Ectodermal cell (in vitro differentiated cells): ENCODE results near the gene G3BP2.
A peak's percentile ranks its signal among the peaks of the same experiment; 100 is the strongest.

Experiments
- H3K27ac ChIP-seq: 2 replicates; pipeline ENCODE4 v1.7.0; 2013; ENCODE audit warnings: mild to moderate bottlenecking, low read depth, low read length; ENCODE audit not compliant: insufficient read depth, poor library complexity, severe bottlenecking
- H3K27me3 ChIP-seq: 2 replicates; pipeline ENCODE4 v1.7.0; 2013; ENCODE audit warnings: mild to moderate bottlenecking, low read length; ENCODE audit not compliant: insufficient read depth, control insufficient read depth, poor library complexity, severe bottlenecking
- H3K36me3 ChIP-seq: one replicate; pipeline ENCODE4 v1.7.0; 2013; ENCODE audit warnings: low read length; ENCODE audit not compliant: control insufficient read depth, insufficient read depth
- H3K4me1 ChIP-seq: one replicate; pipeline ENCODE4 v1.7.0; 2013; ENCODE audit warnings: low read length; ENCODE audit not compliant: control insufficient read depth, insufficient read depth
- H3K4me3 ChIP-seq: 2 replicates; pipeline ENCODE4 v1.7.0; 2013; ENCODE audit warnings: low read depth, low read length, control low read depth; ENCODE audit not compliant: insufficient read depth
- H3K9me3 ChIP-seq: 2 replicates; pipeline ENCODE4 v1.7.0; 2013; ENCODE audit warnings: mild to moderate bottlenecking, low read length, moderate library complexity; ENCODE audit not compliant: control insufficient read depth
- WGBS, 2 experiments: methylation state at CpG; one replicate each; pipeline ENCODE4 v1.1.7; 2013; ENCODE audit warnings: missing lambda C conversion rate in 2 of 2; 5-methylcytosine and 5-hydroxymethylcytosine counted together

Gene G3BP2

GRCh38 chr4:75644095-75644494 lies 29.1 kb downstream of the G3BP2 start:
- H3K36me3 ChIP-seq, result peaks cover 23% of the 10 kb centered on the region

DNA sequence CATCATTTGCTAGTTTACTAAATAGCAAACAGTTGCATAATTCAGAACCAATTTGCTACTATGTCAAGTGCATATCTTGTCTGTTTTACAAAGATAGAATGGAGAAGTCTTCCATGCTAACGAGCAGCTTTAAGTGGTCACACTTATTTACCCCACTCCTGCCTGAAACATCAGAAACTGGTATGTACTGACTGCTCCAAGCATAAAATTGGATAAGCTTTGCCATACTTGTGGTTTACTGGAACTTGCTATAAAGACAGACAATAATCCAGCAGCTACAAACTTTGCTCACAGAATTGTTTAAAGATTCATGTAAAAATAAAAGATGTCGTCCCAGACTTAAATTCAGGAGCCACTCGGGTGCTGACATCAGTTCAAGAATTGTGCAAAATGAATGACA lies 29.6 kb downstream of the G3BP2 start:
- Histone ChIP-seq H3K27me3 (no peaks in the 10 kb centered on the region), H3K27ac (no peak overlapping the region), H3K36me3 (peaks cover 23% of the 10 kb centered on the region), H3K4me3 (no peak overlapping the region), H3K9me3 (no peaks in the 10 kb centered on the region), H3K4me1 (no peaks in the 10 kb centered on the region)
- 86 to 92% methylated on average over 3 of the region's 3 CpGs for WGBS, 2 experiments

More at GRCh38 chr4:75644095-75644494, 29.1 kb downstream of the G3BP2 start:
- Histone ChIP-seq H3K4me1 (no peaks in the 10 kb centered on the region), H3K27me3 (no peaks in the 10 kb centered on the region), H3K27ac (no peak overlapping the region), H3K9me3 (no peaks in the 10 kb centered on the region), H3K4me3 (no peak overlapping the region)
- WGBS, 2 experiments, result 95 to 98% methylated on average over 4 of the region's 4 CpGs

GRCh38 chr4:75639124-75639695 lies 34.0 kb downstream of the G3BP2 start:
- 89 to 95% methylated on average over 7 of the region's 7 CpGs for WGBS, 2 experiments
- no peaks in the 10 kb centered on the region for H3K9me3 ChIP-seq
- no peaks in the 10 kb centered on the region for H3K27me3 ChIP-seq
- no peak overlapping the region for H3K27ac ChIP-seq
- H3K36me3 ChIP-seq, result no peaks in the 10 kb centered on the region
- H3K4me1 ChIP-seq, result no peaks in the 10 kb centered on the region
- H3K4me3 ChIP-seq, result no peak overlapping the region

DNA sequence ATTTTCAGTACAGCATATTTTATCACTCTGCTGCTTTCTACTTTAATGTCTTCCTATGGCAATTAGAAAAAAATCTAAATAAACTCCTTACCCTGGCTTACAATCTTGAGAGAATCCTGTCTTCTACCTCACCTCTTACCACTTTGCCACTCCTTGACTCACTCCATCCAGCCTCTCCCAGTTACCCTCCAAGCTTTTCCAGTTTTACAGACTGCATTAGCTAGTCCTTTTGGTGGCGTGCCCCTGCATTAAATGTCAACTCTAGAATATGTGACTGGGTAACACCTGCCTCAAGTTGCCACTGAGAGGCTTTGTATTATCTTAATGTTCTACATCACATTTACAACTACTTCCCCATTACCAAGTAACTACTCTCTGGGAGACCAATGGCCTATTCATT lies 35.4 kb downstream of the G3BP2 start:
- 87 to 93% methylated on average over 1 of the region's 1 CpG for WGBS, 2 experiments
- Histone ChIP-seq H3K9me3 (no peaks in the 10 kb centered on the region), H3K27me3 (no peaks in the 10 kb centered on the region), H3K27ac (no peak overlapping the region), H3K36me3 (no peaks in the 10 kb centered on the region), H3K4me3 (no peak overlapping the region), H3K4me1 (no peaks in the 10 kb centered on the region)

GRCh38 chr4:75637176-75637575 lies 36.0 kb downstream of the G3BP2 start:
- no peaks in the 10 kb centered on the region for H3K36me3 ChIP-seq
- H3K9me3 ChIP-seq, result no peaks in the 10 kb centered on the region
- no peaks in the 10 kb centered on the region for H3K4me1 ChIP-seq
- H3K27ac ChIP-seq, result no peak overlapping the region
- H3K4me3 ChIP-seq, result no peak overlapping the region
- no peaks in the 10 kb centered on the region for H3K27me3 ChIP-seq
- 81 to 94% methylated on average over 1 of the region's 1 CpG for WGBS, 2 experiments

DNA sequence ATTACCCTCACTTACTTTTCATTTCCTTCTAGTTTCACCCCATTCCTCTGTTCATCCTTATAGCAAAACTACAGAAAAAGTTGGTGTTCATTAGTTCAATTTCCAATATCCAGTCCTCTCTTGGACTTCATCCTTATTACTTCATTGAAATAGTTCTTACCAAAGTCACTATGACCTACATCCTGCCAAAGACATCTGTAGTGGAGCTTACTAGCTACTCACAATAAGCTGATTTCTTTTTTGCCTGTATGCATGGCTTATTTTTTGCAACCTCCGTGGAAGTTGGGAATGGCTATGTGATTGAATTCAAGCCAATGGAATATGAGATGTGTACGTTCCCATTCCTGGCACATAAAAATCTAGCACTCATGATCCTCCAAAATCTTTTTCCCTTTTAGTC lies 38.3 kb downstream of the G3BP2 start:
- Histone ChIP-seq H3K9me3 (no peaks in the 10 kb centered on the region), H3K27ac (no peak overlapping the region), H3K4me1 (no peaks in the 10 kb centered on the region), H3K36me3 (no peaks in the 10 kb centered on the region), H3K27me3 (peaks cover 5% of the 10 kb centered on the region), H3K4me3 (no peak overlapping the region)
- 94 to 96% methylated on average over 2 of the region's 2 CpGs for WGBS, 2 experiments

DNA sequence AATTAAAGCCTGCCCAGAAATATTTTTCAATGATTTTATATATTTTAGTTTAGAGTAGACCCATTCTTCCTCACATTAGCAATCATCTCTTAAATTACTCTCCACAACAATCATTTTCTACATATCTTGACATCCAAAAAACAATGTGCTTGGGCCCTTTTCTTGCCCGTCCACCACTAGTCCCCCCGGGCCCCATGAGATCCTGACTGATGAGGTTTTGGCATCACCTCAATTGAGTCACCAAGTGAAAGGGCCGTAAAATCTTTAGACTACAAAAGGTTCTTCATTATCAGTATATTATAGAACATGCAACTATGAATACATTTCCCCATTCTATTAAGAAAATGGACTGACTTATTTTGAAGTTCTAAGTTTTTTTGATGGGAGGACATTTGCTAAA lies 38.9 kb downstream of the G3BP2 start:
- Histone ChIP-seq H3K9me3 (no peaks in the 10 kb centered on the region), H3K4me1 (no peaks in the 10 kb centered on the region)
- WGBS, 2 experiments, result 88 to 91% methylated on average over 3 of the region's 3 CpGs

GRCh38 chr4:75633846-75634245 lies 39.4 kb downstream of the G3BP2 start:
- Histone ChIP-seq H3K4me1 (no peaks in the 10 kb centered on the region), H3K27ac (no peak overlapping the region), H3K9me3 (no peaks in the 10 kb centered on the region), H3K27me3 (peaks cover 11% of the 10 kb centered on the region), H3K36me3 (no peaks in the 10 kb centered on the region), H3K4me3 (no peak overlapping the region)
- 89 to 93% methylated on average over 1 to 2 of the region's 2 CpGs for WGBS, 2 experiments

More for the DNA sequence above, 38.9 kb downstream of the G3BP2 start:
- no peaks in the 10 kb centered on the region for H3K36me3 ChIP-seq
- no peak overlapping the region for H3K4me3 ChIP-seq
- H3K27ac ChIP-seq, result no peak overlapping the region
- H3K27me3 ChIP-seq, result peaks cover 11% of the 10 kb centered on the region

DNA sequence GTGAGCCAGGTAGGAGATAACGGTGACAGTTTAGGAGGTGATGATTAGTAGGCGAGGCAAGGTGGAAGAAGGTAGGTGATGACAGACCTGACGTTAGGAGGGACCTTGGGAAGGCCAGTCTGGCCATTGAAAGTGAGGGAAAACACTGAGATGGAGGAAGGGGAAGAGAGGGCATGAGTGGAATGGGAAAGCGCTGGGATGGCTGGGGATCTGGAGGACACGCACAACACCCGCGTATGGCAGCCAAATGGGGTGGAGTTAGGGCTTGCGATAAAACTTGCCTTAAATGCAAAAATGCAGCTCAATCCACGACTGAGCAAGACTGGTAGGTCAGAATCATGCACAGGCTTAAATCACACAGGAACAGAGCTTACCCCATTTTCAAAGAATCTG lies 42.3 kb downstream of the G3BP2 start:
- 26 to 30% methylated on average over 9 of the region's 9 CpGs for WGBS, 2 experiments
- Histone ChIP-seq H3K27ac (no peak overlapping the region), H3K9me3 (no peaks in the 10 kb centered on the region)

DNA sequence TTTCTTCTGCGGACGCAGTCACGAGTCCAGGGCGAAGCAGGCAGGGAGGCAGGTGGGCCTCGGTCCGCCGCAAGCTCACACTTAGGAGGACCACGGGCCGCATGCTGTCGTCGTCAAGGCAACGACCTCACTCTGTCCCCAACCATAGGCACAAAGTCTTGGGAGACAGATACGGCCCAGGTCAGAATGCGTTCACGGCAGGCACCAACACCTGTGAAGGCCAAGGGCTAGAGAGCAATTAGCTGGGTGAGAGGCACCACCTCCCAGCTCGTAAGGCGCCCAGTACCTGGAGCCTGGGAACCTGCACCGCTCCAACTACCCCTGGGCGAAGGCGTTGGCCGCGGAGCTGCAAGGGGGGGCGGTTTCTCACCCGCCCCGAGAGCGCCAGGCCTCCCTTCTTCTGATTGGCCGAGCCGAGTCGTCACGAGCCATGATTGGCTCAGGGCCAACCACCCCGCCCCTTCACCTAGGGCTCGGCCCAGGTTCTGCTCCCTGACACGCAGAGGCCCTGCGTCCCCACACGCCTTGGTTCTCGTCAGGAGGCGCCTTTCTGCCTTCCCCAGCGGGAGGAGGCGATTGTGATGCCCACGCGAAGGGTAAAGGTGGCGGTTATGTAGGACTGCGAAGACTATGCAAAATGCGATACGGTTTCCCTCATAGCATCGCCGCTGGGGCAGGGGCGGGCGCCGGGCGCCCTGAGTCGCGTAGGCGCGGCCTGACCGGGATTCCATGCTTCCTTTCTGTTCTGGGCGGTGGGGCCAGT lies 42.9 kb downstream of the G3BP2 start, which contains the start of gene CDKL2:
TSS of gene CDKL2 (minus strand) at position 355 of the 763 bp plus-strand sequence. CDS start 4,540 bp downstream, outside the sequence.
- H3K4me1 ChIP-seq, result no peaks in the 10 kb centered on the region
- H3K36me3 ChIP-seq, result no peaks in the 10 kb centered on the region
- 1% methylated on average over 57 of the region's 57 CpGs for WGBS, 2 experiments
- no peak within 1 kb of the TSS for H3K27ac ChIP-seq
- no peaks in the 10 kb centered on the region for H3K9me3 ChIP-seq
- peak within 1 kb of the TSS; percentile 65 for H3K4me3 ChIP-seq
- peaks cover 11% of the 10 kb centered on the region for H3K27me3 ChIP-seq

More for the DNA sequence above, 42.3 kb downstream of the G3BP2 start:
- Histone ChIP-seq H3K36me3 (no peaks in the 10 kb centered on the region), H3K4me3 (peak overlapping the region; percentile 65), H3K27me3 (peaks cover 11% of the 10 kb centered on the region), H3K4me1 (no peaks in the 10 kb centered on the region)
